H1 (cell line): ENCODE measurements around the gene CX3CR1. TPM values are rescaled to one million over a fixed set of nuclear protein-coding genes. Genes with fewer than 3 reads are reported as not detected.

Source experiments
- POLR2AphosphoS5 ChIP-seq: IDR thresholded peaks from 2 replicates; pipeline ENCODE4 v1.6.1; 2011; ENCODE audit warnings: low read depth, low read length
- RBBP5 ChIP-seq: IDR thresholded peaks from 2 replicates; pipeline ENCODE4 v1.7.1; 2012; ENCODE audit warnings: low read depth, mild to moderate bottlenecking, inconsistent platforms, low read length, moderate library complexity, borderline replicate concordance
- YY1 ChIP-seq: IDR thresholded peaks from 2 replicates; pipeline ENCODE4 v1.6.1; 2011; ENCODE audit warnings: low read depth, mild to moderate bottlenecking, low read length
- polyA plus RNA-seq, 7 experiments: library from polyadenylated mRNA; depleted of rRNA in 3 of 7; stranded (reverse) in 5 of 7; unstranded in 2 of 7; fragments of >200 nt in 5 of 7; fragments of 200-250 nt in 2 of 7; gene quantifications; 1 replicate in 5 of 7; 2 replicates in 1 of 7; 4 replicates in 1 of 7; pipeline versions ENCODE4 v1.2.1 to v1.2.3, GENCODE V29; 2011 to 2013; ENCODE audit warnings: missing spikeins in 2 of 7, mixed read lengths in 2 of 7
- total RNA-seq: library from RNA; stranded (reverse); fragmentation: NEBNext Ultra II Directional; extraction: Animal tissue kit (Norgen Biotek cat#: 25700); gene quantifications from 2 replicates; pipeline ENCODE4 v1.2.1, GENCODE V29; 2021

Gene CX3CR1
- total and polyA plus RNA-seq, 2 of the 8 experiments (the other 6 are each of a cell fraction or from before 2014, with no cell fraction given): 0.08 TPM; not detected in 1

DNA sequence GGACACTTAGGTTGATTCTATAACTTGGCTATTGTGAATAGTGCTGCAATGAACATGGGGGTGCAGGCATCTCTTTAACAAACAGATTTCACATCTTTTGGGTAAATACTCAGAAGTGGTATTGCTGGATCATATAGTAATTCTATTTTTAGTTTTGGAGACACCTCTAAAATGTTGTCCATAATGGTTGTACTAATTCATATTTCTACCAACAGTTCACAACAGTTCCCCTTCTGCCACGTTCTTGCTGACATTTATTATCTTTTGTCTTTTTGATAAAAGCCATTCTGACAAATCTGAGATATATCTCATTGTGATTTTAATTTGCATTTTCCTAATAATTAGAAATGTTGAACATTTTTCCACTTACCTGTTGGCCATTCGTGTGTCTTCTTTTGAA, 19.5 kb downstream of the CX3CR1 start (continued):
- TF ChIP-seq YY1: no peak
- TF ChIP-seq RBBP5: no peak
- TF ChIP-seq POLR2AphosphoS5: no peak
- TF ChIP-seq, all 59 proteins: peak for 0
